Activated CD8-positive, alpha-beta T cell treated with anti-CD3 and anti-CD28 coated beads for 36 hours (primary cell): Measurements from ENCODE around the gene STAB1. TPM values are rescaled to one million over a fixed set of nuclear protein-coding genes. Genes with fewer than 3 reads are reported as not detected.

ENCODE experiments used
- ATAC-seq: fragments of 200-7000 bp; cut with Tn5 transposase; one replicate; pipeline ENCODE4 v1.10.0; 2021; ENCODE audit warnings: mild to moderate bottlenecking, moderate library complexity
- CTCF ChIA-PET: fragments of 350-600 bp; sonication (Branson Sonifier 250); formaldehyde crosslinking; loops from one replicate; lab custom pipeline; 2021; ENCODE audit warnings: antibody characterized with exemption; lab: Charles Lee
- POLR2A ChIA-PET: fragments of 350-600 bp; sonication (Branson Sonifier 250); formaldehyde crosslinking; loops from one replicate; lab custom pipeline; 2021; ENCODE audit warnings: antibody characterized with exemption; lab: Charles Lee
- DNase-seq: peaks from one replicate; pipeline ENCODE4 v3.0.0-alpha.2; 2020
- H3K27ac Mint-ChIP-seq: one replicate; pipeline ENCODE4 v1.8.0; 2021; ENCODE audit warnings: mild to moderate bottlenecking, mixed read lengths
- H3K27me3 Mint-ChIP-seq: one replicate; pipeline ENCODE4 v1.8.0; 2021; ENCODE audit warnings: mixed read lengths
- H3K36me3 Mint-ChIP-seq: one replicate; pipeline ENCODE4 v1.8.0; 2021; ENCODE audit warnings: low read depth, mixed read lengths
- H3K4me1 Mint-ChIP-seq: one replicate; pipeline ENCODE4 v1.8.0; 2021; ENCODE audit warnings: low read depth, mixed read lengths
- H3K4me3 Mint-ChIP-seq: one replicate; pipeline ENCODE4 v1.8.0; 2021; ENCODE audit warnings: mild to moderate bottlenecking, moderate library complexity, mixed read lengths
- H3K9me3 Mint-ChIP-seq: one replicate; pipeline ENCODE4 v1.8.0; 2021; ENCODE audit warnings: mixed read lengths
- intact Hi-C: fragments of 100-400 bp; cut with micrococcal nuclease; formaldehyde crosslinking; loops from one replicate; pipeline ENCODE4 v1.10.0; 2022
- total RNA-seq, 2 experiments: library from RNA; stranded (reverse); gene quantifications; one replicate each; pipeline ENCODE4 v1.2.3, GENCODE V29; 2021
- TF ChIP-seq, protein P1 (sequence below): fragments of 200-600 bp; IDR thresholded peaks from one replicate; pipeline ENCODE4 v1.8.0; 2022; ENCODE audit warnings: antibody characterized with exemption, mild to moderate bottlenecking

STAB1 gene
- total RNA-seq, 2 experiments from 2014 or later, result 0.09 to 0.20 TPM

DNA sequence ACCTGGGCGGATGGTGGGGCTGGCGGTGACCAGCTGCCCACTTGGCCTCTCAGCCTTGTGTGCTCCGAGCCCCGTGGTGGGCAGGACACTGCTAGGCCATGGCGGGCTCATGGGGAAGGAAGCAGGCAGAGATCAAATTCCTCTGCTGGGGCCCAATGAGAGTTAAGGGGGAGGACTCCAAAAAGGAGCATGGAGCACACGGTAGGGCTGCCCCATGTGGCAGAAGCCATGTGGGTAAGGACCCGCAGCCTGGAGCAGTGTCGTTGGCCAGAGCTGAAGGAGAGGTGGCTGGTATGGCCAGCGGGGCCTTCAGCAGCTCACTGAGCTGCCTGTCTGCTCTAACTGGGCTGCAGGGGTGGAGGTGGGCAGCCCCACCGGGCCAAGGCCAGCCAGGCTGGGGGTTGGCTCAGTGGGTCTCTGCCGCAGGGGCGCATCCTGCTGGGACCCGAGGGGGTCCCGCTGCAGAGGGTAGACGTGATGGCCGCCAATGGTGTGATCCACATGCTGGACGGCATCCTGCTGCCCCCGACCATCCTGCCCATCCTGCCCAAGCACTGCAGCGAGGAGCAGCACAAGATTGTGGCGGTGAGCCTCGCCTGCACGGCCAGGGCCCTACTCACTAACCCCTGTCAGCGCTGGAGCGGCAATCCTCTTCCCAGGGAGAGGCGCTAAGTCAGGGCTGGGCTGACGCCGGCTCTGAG, 11.3 kb downstream of the STAB1 start:
- Mint-ChIP-seq H3K4me3 (no peak overlapping the region), H3K9me3 (no peaks in the 10 kb centered on the region), H3K4me1 (no peaks in the 10 kb centered on the region), H3K27me3 (no peaks in the 10 kb centered on the region), H3K36me3 (no peaks in the 10 kb centered on the region), H3K27ac (no peak overlapping the region)
- TF ChIP-seq, protein P1, sequence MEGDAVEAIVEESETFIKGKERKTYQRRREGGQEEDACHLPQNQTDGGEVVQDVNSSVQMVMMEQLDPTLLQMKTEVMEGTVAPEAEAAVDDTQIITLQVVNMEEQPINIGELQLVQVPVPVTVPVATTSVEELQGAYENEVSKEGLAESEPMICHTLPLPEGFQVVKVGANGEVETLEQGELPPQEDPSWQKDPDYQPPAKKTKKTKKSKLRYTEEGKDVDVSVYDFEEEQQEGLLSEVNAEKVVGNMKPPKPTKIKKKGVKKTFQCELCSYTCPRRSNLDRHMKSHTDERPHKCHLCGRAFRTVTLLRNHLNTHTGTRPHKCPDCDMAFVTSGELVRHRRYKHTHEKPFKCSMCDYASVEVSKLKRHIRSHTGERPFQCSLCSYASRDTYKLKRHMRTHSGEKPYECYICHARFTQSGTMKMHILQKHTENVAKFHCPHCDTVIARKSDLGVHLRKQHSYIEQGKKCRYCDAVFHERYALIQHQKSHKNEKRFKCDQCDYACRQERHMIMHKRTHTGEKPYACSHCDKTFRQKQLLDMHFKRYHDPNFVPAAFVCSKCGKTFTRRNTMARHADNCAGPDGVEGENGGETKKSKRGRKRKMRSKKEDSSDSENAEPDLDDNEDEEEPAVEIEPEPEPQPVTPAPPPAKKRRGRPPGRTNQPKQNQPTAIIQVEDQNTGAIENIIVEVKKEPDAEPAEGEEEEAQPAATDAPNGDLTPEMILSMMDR, result no peak
- CTCF ChIA-PET, result no interaction called here
- ATAC-seq, result no peak
- POLR2A ChIA-PET, result no interaction called here
- intact Hi-C loops, result no loop called here
- no peak for DNase-seq

DNA sequence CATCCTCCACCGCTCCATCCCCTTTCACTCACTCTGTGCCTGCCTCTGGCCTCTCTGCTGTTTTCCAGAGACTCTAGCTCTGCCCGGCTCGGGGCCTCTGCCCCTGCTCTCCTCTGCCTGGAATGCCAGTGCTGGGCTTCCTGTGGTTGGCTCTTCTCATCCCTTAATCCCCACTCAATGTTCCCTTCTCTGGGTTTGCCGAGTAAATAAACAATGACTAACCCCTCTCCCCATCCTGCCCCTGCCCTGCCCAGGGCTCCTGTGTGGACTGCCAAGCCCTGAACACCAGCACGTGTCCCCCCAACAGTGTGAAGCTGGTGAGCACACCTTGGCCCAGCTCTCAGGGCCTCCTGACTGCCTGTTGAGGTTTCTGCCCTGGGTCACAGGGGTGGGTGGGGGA, 12.2 kb downstream of the STAB1 start:
- H3K27ac Mint-ChIP-seq, result no peak overlapping the region

DNA sequence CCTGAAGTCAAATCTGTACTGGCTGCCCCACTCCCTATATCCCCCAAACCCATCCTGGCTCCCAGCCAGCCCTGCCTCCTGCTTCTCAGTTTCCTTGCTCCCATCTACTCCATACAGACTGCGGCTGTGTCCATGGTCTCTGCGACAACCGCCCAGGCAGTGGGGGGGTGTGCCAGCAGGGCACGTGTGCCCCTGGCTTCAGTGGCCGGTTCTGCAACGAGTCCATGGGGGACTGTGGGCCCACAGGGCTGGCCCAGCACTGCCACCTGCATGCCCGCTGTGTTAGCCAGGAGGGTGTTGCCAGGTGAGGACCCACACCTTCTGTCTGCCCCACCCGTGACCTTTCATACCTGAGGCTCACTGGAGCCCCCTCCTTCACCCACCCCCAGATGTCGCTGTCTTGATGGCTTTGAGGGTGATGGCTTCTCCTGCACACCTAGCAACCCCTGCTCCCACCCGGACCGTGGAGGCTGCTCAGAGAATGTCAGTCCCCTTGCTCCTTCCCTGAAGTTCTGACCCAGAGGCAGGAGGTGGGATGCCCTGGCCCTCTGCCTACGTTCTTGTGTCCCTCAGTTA, 14.7 kb downstream of the STAB1 start:
- ChIA-PET POLR2A (no interaction called here), CTCF (no interaction called here)
- no peak overlapping the region for H3K4me3 Mint-ChIP-seq
- no peak overlapping the region for H3K27ac Mint-ChIP-seq
- no peaks in the 10 kb centered on the region for H3K27me3 Mint-ChIP-seq
- H3K36me3 Mint-ChIP-seq, result no peaks in the 10 kb centered on the region
- ATAC-seq (no peak), DNase-seq (no peak)
- H3K9me3 Mint-ChIP-seq, result no peaks in the 10 kb centered on the region
- no peaks in the 10 kb centered on the region for H3K4me1 Mint-ChIP-seq
- TF ChIP-seq, protein P1, result no peak
- intact Hi-C loops, result no loop called here

More for the DNA sequence above, 12.2 kb downstream of the STAB1 start:
- no peak for DNase-seq
- no peak overlapping the region for H3K4me3 Mint-ChIP-seq
- POLR2A ChIA-PET, result no interaction called here
- no peak for ATAC-seq
- TF ChIP-seq, protein P1, result no peak
- no peaks in the 10 kb centered on the region for H3K4me1 Mint-ChIP-seq
- no peaks in the 10 kb centered on the region for H3K27me3 Mint-ChIP-seq
- intact Hi-C loops, result no loop called here
- no peaks in the 10 kb centered on the region for H3K9me3 Mint-ChIP-seq
- H3K36me3 Mint-ChIP-seq, result no peaks in the 10 kb centered on the region
- CTCF ChIA-PET, result no interaction called here

DNA sequence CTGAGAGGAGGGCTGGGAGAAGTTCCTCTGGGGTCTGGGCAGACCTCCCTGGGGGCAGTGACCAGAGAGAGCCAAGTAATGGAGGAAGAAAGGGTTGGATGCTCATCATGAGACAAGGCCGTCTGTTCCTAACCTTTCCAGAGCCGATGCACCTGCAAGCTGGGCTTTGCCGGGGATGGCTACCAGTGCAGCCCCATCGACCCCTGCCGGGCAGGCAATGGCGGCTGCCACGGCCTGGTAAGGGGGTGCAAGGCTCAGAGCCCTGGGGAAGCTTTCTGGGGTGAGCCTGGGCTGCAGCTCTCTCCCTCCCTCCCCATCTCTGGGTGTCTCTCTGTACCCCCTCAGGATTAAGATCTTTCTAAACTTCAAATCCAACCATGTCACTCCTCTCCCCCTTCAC, 16.4 kb downstream of the STAB1 start:
- H3K4me3 Mint-ChIP-seq, result no peak overlapping the region
- TF ChIP-seq, protein P1, result no peak
- no peaks in the 10 kb centered on the region for H3K27me3 Mint-ChIP-seq
- intact Hi-C loops, result no loop called here
- H3K27ac Mint-ChIP-seq, result no peak overlapping the region
- CTCF ChIA-PET, result no interaction called here
- no peak for DNase-seq
- POLR2A ChIA-PET, result interaction anchor here (1.1 to 1.3 kb wide), 2 partner anchors 9 to 22 kb away, joined by 3 read pairs; no protein-coding TSS in a partner anchor
- no peaks in the 10 kb centered on the region for H3K36me3 Mint-ChIP-seq
- no peak for ATAC-seq
- H3K4me1 Mint-ChIP-seq, result no peaks in the 10 kb centered on the region
- H3K9me3 Mint-ChIP-seq, result no peaks in the 10 kb centered on the region

DNA sequence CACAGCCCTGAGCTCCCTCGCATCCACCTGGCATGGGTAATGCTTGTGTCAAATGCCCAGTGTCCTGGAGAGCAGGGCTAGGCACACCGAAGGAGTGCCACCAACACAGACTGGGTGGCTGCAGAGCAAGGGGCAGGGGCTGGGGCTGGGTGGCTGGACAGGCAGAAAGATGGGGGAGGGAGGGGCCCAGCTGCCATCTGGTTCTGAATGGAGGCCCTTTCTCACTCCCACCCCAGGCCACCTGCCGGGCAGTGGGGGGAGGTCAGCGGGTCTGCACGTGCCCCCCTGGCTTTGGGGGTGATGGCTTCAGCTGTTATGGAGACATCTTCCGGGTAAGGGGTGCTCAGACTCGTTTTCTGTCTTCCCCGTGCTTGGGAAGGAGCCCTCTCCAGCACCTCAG, 17.0 kb downstream of the STAB1 start:
- ChIA-PET CTCF (no interaction called here), POLR2A (interaction anchor here (1.1 to 1.3 kb wide), 2 partner anchors 8 to 23 kb away, joined by 3 read pairs; no protein-coding TSS in a partner anchor)
- Mint-ChIP-seq H3K36me3 (no peaks in the 10 kb centered on the region), H3K4me3 (no peak overlapping the region), H3K27me3 (no peaks in the 10 kb centered on the region), H3K27ac (no peak overlapping the region), H3K9me3 (no peaks in the 10 kb centered on the region), H3K4me1 (no peaks in the 10 kb centered on the region)
- intact Hi-C loops, result no loop called here
- no peak for DNase-seq
- TF ChIP-seq, protein P1, result no peak
- ATAC-seq, result no peak
